ENCODE results near the gene GJB3. TPM values are rescaled to one million over a fixed set of nuclear protein-coding genes. Genes with fewer than 3 reads are reported as not detected.

The GJB3 gene
- total RNA-seq, 1 experiment from 2014 or later: 0.96 TPM

DNA sequence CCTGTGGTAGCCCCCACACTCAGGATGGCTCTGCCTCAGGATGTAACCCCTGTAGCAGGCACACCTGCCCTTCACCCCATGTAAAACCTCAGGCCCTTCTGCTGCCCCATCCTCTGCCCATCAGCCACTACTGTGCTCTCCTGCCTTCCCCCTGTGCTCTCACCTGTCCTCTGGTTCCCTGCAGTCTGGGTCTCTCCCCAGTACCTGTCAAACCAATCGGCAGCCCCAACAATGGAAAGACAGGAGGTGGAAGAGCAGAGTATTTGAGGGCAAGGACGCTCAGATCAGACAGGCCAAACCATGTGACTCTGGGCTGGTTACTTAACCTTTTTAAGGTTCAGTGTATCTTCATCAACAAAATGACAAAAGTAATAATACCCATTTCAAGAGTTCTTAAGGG, 47.6 kb downstream of the GJB3 start:
- H3K79me1 ChIP-seq (ENCODE audit: insufficient read depth, low read depth, low read length, poor library complexity, severe bottlenecking): no peaks in the 10 kb centered on the region
- H3K23me2 ChIP-seq (ENCODE audit: insufficient read length, low read depth, low read length, poor library complexity, severe bottlenecking): no peaks in the 10 kb centered on the region
- H3K14ac ChIP-seq (ENCODE audit: insufficient read depth, low read length): no peak overlapping the region; the same call in 1 of the 2 replicates
- no CpG with 5 or more reads among the region's 2 CpGs for WGBS (ENCODE audit: extremely low coverage, insufficient read length, low lambda C conversion rate)
- no peak overlapping the region for H2AK5ac ChIP-seq (ENCODE audit: insufficient read length, low read length)
- no peak overlapping the region for H3T11ph ChIP-seq (ENCODE audit: low read length)
- no peak for DNase-seq
- H3K23ac ChIP-seq (ENCODE audit: insufficient read length, low read depth, low read length): no peak overlapping the region
- TF ChIP-seq CTCF (conservative IDR thresholded peaks at IDR 0.05): no peak
- no peak overlapping the region for H3K56ac ChIP-seq (ENCODE audit: insufficient read length, low read depth, low read length)
- H2BK120ac ChIP-seq (ENCODE audit: low read depth, low read length, poor library complexity, severe bottlenecking): no peak overlapping the region
- Mint-ChIP-seq H3K4me3 (no peak overlapping the region), H3K27ac (no peak overlapping the region), H3K4me1 (no peaks in the 10 kb centered on the region), H3K9me3 (no peaks in the 10 kb centered on the region), H3K36me3 (ENCODE audit: insufficient read depth in 1 of 3, low read depth in 3 of 3) (no peaks in the 10 kb centered on the region), H3K27me3 (ENCODE audit: low read depth) (peaks cover 4% of the 10 kb centered on the region)
- no peak overlapping the region for H2BK15ac ChIP-seq (ENCODE audit: low read depth, low read length)
- H3K18ac ChIP-seq (ENCODE audit: insufficient read length, low read depth, low read length): no peak overlapping the region
- no peak overlapping the region for H2BK20ac ChIP-seq (ENCODE audit: low read depth, low read length, poor library complexity, severe bottlenecking)
- H2BK12ac ChIP-seq (ENCODE audit: insufficient read length, low read depth, low read length): no peak overlapping the region
- H4K20me1 ChIP-seq (ENCODE audit: control insufficient read depth, insufficient read depth, insufficient read length): no peaks in the 10 kb centered on the region
- H4K91ac ChIP-seq (ENCODE audit: insufficient read length, low read depth, low read length): no peak overlapping the region
- H2AFZ ChIP-seq (ENCODE audit: low read length): no peak overlapping the region
- no peak overlapping the region for H2BK5ac ChIP-seq (ENCODE audit: insufficient read length, low read length)
- H3K4me2 ChIP-seq (ENCODE audit: insufficient read depth, insufficient read length, low read length): no peak overlapping the region
- no peak overlapping the region for H4K5ac ChIP-seq (ENCODE audit: insufficient read length, low read depth, low read length)
- no peaks in the 10 kb centered on the region for H3K79me2 ChIP-seq (ENCODE audit: insufficient read depth, low read length)
- no peak overlapping the region for H3K4ac ChIP-seq (ENCODE audit: low read depth, low read length)
- no peak overlapping the region for H3K27ac ChIP-seq (ENCODE audit: insufficient read length, low read depth, low read length)
- H3K9ac ChIP-seq (ENCODE audit: extremely low read depth, insufficient read length, low read length): no peak overlapping the region
- no peaks in the 10 kb centered on the region for H3K4me1 ChIP-seq (ENCODE audit: insufficient read depth, low read length)
- no peak overlapping the region for H4K8ac ChIP-seq (replicated peaks; ENCODE audit: insufficient read length, low read depth, low read length)
- no peaks in the 10 kb centered on the region for H3K27me3 ChIP-seq (ENCODE audit: insufficient read depth, low read length)
- no peaks in the 10 kb centered on the region for H3K9me3 ChIP-seq (ENCODE audit: control insufficient read depth, low read depth, low read length)
